ENCODE data around the gene ANKRD49.

The ANKRD49 gene

DNA sequence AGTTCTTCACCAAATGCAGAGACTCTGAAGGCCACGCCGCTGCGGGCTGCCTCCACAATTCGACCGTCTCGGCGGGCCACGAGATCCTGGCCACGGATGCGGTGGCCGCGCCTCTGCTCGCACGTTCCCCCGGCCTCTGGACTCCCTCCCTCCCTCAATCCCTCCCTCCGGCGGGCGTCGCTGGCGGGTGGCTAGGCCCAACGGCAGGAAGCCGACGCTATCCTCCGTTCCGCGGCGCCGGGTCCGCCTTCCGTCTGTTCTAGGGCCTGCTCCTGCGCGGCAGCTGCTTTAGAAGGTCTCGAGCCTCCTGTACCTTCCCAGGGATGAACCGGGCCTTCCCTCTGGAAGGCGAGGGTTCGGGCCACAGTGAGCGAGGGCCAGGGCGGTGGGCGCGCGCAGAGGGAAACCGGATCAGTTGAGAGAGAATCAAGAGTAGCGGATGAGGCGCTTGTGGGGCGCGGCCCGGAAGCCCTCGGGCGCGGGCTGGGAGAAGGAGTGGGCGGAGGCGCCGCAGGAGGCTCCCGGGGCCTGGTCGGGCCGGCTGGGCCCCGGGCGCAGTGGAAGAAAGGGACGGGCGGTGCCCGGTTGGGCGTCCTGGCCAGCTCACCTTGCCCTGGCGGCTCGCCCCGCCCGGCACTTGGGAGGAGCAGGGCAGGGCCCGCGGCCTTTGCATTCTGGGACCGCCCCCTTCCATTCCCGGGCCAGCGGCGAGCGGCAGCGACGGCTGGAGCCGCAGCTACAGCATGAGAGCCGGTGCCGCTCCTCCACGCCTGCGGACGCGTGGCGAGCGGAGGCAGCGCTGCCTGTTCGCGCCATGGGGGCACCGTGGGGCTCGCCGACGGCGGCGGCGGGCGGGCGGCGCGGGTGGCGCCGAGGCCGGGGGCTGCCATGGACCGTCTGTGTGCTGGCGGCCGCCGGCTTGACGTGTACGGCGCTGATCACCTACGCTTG lies 50.2 kb downstream of the ANKRD49 start, which contains the start of gene FUT4:
FUT4 (plus strand) TSS at position 227 of the 951 bp plus-strand sequence; CDS start at position 440, 213 bp downstream.
- DNase-seq = peak in 53 of 56 donors; percentile 34 to 88 (median 70)

DNA sequence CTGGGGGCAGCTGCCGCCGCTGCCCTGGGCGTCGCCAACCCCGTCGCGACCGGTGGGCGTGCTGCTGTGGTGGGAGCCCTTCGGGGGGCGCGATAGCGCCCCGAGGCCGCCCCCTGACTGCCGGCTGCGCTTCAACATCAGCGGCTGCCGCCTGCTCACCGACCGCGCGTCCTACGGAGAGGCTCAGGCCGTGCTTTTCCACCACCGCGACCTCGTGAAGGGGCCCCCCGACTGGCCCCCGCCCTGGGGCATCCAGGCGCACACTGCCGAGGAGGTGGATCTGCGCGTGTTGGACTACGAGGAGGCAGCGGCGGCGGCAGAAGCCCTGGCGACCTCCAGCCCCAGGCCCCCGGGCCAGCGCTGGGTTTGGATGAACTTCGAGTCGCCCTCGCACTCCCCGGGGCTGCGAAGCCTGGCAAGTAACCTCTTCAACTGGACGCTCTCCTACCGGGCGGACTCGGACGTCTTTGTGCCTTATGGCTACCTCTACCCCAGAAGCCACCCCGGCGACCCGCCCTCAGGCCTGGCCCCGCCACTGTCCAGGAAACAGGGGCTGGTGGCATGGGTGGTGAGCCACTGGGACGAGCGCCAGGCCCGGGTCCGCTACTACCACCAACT lies 51.0 kb downstream of the ANKRD49 start:
- DNase-seq = peak in 6 of 56 donors; percentile 5 to 50 (median 23)

DNA sequence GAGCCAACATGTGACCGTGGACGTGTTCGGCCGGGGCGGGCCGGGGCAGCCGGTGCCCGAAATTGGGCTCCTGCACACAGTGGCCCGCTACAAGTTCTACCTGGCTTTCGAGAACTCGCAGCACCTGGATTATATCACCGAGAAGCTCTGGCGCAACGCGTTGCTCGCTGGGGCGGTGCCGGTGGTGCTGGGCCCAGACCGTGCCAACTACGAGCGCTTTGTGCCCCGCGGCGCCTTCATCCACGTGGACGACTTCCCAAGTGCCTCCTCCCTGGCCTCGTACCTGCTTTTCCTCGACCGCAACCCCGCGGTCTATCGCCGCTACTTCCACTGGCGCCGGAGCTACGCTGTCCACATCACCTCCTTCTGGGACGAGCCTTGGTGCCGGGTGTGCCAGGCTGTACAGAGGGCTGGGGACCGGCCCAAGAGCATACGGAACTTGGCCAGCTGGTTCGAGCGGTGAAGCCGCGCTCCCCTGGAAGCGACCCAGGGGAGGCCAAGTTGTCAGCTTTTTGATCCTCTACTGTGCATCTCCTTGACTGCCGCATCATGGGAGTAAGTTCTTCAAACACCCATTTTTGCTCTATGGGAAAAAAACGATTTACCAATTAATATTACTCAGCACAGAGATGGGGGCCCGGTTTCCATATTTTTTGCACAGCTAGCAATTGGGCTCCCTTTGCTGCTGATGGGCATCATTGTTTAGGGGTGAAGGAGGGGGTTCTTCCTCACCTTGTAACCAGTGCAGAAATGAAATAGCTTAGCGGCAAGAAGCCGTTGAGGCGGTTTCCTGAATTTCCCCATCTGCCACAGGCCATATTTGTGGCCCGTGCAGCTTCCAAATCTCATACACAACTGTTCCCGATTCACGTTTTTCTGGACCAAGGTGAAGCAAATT lies 51.7 kb downstream of the ANKRD49 start:
- DNase-seq = peak in 2 of 56 donors; percentile 8 to 16

DNA sequence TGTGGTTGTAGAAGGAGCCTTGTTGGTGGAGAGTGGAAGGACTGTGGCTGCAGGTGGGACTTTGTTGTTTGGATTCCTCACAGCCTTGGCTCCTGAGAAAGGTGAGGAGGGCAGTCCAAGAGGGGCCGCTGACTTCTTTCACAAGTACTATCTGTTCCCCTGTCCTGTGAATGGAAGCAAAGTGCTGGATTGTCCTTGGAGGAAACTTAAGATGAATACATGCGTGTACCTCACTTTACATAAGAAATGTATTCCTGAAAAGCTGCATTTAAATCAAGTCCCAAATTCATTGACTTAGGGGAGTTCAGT lies 52.3 kb downstream of the ANKRD49 start:
- DNase-seq = no peak

DNA sequence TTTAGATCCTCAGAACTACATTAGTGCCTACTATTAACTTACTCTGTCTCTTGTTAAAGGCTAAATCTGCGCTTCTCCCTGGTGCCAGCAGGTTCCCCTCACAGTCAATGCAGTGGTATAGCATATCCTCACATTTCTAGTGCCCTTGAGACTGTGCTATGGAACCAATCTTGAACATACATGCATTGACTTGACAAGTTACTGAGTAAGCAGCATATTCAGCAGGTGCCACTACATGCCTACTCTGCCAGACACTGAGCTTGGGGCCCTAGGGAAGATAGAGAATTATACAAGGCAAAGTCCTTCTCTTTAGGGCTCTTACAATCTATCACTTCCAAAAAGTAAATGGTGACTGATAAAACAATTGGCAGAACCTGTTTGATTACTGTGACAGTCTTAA lies 53.1 kb downstream of the ANKRD49 start:
- no peak for DNase-seq

DNA sequence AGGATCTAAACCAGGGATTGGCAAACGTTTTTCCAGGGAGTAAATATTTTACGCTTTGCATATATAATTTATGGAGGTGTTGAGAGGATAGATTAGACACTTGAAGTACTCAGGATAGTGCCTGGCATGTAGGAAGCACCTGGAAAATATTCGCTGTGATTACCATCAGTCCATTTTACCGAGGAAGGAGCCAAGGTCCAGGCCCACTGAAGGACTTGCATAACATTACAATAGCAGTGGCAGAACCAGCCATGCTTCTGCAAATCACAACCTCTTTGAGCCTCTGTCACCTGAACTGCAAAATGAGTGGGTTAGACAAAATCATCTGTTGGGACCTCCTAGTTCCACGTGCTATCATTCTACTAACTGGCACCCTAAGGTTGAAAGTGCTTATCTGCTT lies 55.4 kb downstream of the ANKRD49 start:
- DNase-seq = no peak

Measured in nucleus accumbens (tissue), 56 donors.